CD4-positive, alpha-beta T cell (primary cell): Measurements from ENCODE around the gene MYL6. TPM values are rescaled to one million over a fixed set of nuclear protein-coding genes. Genes with fewer than 3 reads are reported as not detected.

Experiments used
- ATAC-seq: fragments of 200-7000 bp; cut with Tn5 transposase; one replicate; pipeline ENCODE4 v1.10.0; 2022; ENCODE audit warnings: mild to moderate bottlenecking; ENCODE audit not compliant: poor library complexity
- CTCF ChIA-PET: fragments of 350-600 bp; sonication (Branson Sonifier 250); formaldehyde crosslinking; loops from one replicate; lab custom pipeline; 2021; ENCODE audit warnings: antibody characterized with exemption, inconsistent platforms; lab: Charles Lee
- POLR2A ChIA-PET: fragments of 350-600 bp; sonication (Branson Sonifier 250); formaldehyde crosslinking; loops from one replicate; lab custom pipeline; 2021; ENCODE audit warnings: antibody characterized with exemption, inconsistent platforms; lab: Charles Lee
- DNase-seq, 14 experiments: peaks; one replicate each; pipeline ENCODE4 v3.0.0-alpha.2; 2013 to 2020; ENCODE audit warnings: mixed read lengths in 2 of 14
- H3K27ac ChIP-seq, 2 donors: one replicate each; pipeline versions ENCODE4 v1.5.1 to v1.7.0; 2013; ENCODE audit warnings: low read length in 2 of 2, low read depth in 1 of 2, mild to moderate bottlenecking in 1 of 2
- H3K27me3 ChIP-seq, 2 experiments: 1 replicate in 1 of 2; 2 replicates in 1 of 2; pipeline versions ENCODE4 v1.6.1 to v1.7.0; 2013; ENCODE audit warnings: low read length in 2 of 2, control low read depth in 1 of 2, mild to moderate bottlenecking in 1 of 2, moderate library complexity in 1 of 2; ENCODE audit not compliant: insufficient read depth in 2 of 2, control insufficient read depth in 1 of 2
- H3K36me3 ChIP-seq: one replicate; pipeline ENCODE4 v1.6.1; 2013; ENCODE audit warnings: low read length, control low read depth; ENCODE audit not compliant: insufficient read depth
- H3K4me1 ChIP-seq: one replicate; pipeline ENCODE4 v1.6.1; 2013; ENCODE audit warnings: low read length, control low read depth; ENCODE audit not compliant: insufficient read depth
- H3K4me3 ChIP-seq: one replicate; pipeline ENCODE4 v1.5.1; 2013; ENCODE audit warnings: mild to moderate bottlenecking, low read length, moderate library complexity
- H3K9me3 ChIP-seq, 2 experiments: 1 replicate in 1 of 2; 2 replicates in 1 of 2; pipeline versions ENCODE4 v1.6.1 to v1.7.0; 2013; ENCODE audit warnings: low read length in 2 of 2, mild to moderate bottlenecking in 2 of 2, control low read depth in 1 of 2, moderate library complexity in 1 of 2; ENCODE audit not compliant: control insufficient read depth in 1 of 2, insufficient read depth in 1 of 2
- H3K27ac Mint-ChIP-seq: one replicate; pipeline ENCODE4 v1.8.0; 2020; ENCODE audit warnings: mixed read lengths
- H3K27me3 Mint-ChIP-seq: one replicate; pipeline ENCODE4 v1.8.0; 2021; ENCODE audit warnings: mixed read lengths
- H3K36me3 Mint-ChIP-seq: one replicate; pipeline ENCODE4 v1.8.0; 2021; ENCODE audit warnings: low read depth, mixed read lengths
- H3K4me1 Mint-ChIP-seq: one replicate; pipeline ENCODE4 v1.8.0; 2021; ENCODE audit warnings: low read depth, mixed read lengths
- H3K4me3 Mint-ChIP-seq: one replicate; pipeline ENCODE4 v1.8.0; 2020; ENCODE audit warnings: mild to moderate bottlenecking, mixed read lengths
- H3K9me3 Mint-ChIP-seq: one replicate; pipeline ENCODE4 v1.8.0; 2020; ENCODE audit warnings: mixed read lengths
- CTCF ChIP-seq: fragments of 200-600 bp; IDR thresholded peaks from one replicate; pipeline ENCODE4 v1.8.0; 2022; ENCODE audit warnings: antibody characterized with exemption, mild to moderate bottlenecking
- intact Hi-C, 2 experiments: fragments of 100-400 bp; cut with DNase I in 1 of 2; cut with micrococcal nuclease in 1 of 2; formaldehyde crosslinking; loops; one replicate each; pipeline versions ENCODE4 v1.15.1 to v1.9.0; 2023 to 2025; cut with DNase I, micrococcal nuclease
- total RNA-seq, 174 experiments: library from RNA in 2 of 174; stranded (reverse) in 2 of 174; gene quantifications; one replicate each; pipeline ENCODE4 v1.2.3 and lab custom pipeline; 2021 to 2026

Gene MYL6
- total RNA-seq, 2 experiments from 2014 or later = 670 to 673 TPM

- ChIA-PET POLR2A (interaction anchor here (1.6 kb wide), 1 partner anchor 23 kb away, joined by 5 read pairs; the partner anchor contains the start of gene RNF41), CTCF (no interaction called here)
- Mint-ChIP-seq H3K9me3 (no peaks in the 10 kb centered on the region), H3K27ac (no peak overlapping the region), H3K36me3 (no peaks in the 10 kb centered on the region), H3K27me3 (no peaks in the 10 kb centered on the region), H3K4me1 (peaks cover 10% of the 10 kb centered on the region), H3K4me3 (no peak overlapping the region)
- Histone ChIP-seq H3K36me3 (no peaks in the 10 kb centered on the region), H3K27ac (no peak overlapping the region), H3K4me3 (no peak overlapping the region), H3K27me3 (no peaks in the 10 kb centered on the region), H3K9me3 (no peaks in the 10 kb centered on the region), H3K4me1 (no peaks in the 10 kb centered on the region)
- DNase-seq (no peak), ATAC-seq (no peak)
- no peak for TF ChIP-seq CTCF
- intact Hi-C loops = no loop called here
Observed at GRCh38 chr12:56198836-56199235, 40.7 kb downstream of the MYL6 start.

- DNase-seq (no peak), ATAC-seq (no peak)
- Histone ChIP-seq H3K4me1 (no peaks in the 10 kb centered on the region), H3K27ac (no peak overlapping the region), H3K27me3 (no peaks in the 10 kb centered on the region), H3K36me3 (peaks cover 30% of the 10 kb centered on the region), H3K4me3 (no peak overlapping the region), H3K9me3 (no peaks in the 10 kb centered on the region)
- ChIA-PET POLR2A (interaction anchor here (0.6 to 1.5 kb wide), 3 partner anchors 19 to 84 kb away, joined by 3 to 5 read pairs (median 5); partner anchors contain the start of genes RNF41 and ZC3H10), CTCF (interaction anchor here (1.2 kb wide), 1 partner anchor 13 kb away, joined by 5 read pairs; the partner anchor contains the start of gene SMARCC2)
- Mint-ChIP-seq H3K4me1 (peaks cover 10% of the 10 kb centered on the region), H3K36me3 (peaks cover 32% of the 10 kb centered on the region), H3K9me3 (no peaks in the 10 kb centered on the region), H3K27ac (peak overlapping the region; percentile 11), H3K27me3 (no peaks in the 10 kb centered on the region), H3K4me3 (no peak overlapping the region)
- intact Hi-C loops = no loop called here
- TF ChIP-seq CTCF = no peak
Observed at GRCh38 chr12:56202366-56202765, 44.2 kb downstream of the MYL6 start.

GRCh38 chr12:56202838-56203237, 44.7 kb downstream of the MYL6 start:
- H3K27ac ChIP-seq = no peak overlapping the region
- no peak for ATAC-seq

More at GRCh38 chr12:56202838-56203237, 44.7 kb downstream of the MYL6 start:
- intact Hi-C loops = no loop called here
- Histone ChIP-seq H3K9me3 (no peaks in the 10 kb centered on the region), H3K4me1 (no peaks in the 10 kb centered on the region), H3K27me3 (no peaks in the 10 kb centered on the region), H3K36me3 (peaks cover 34% of the 10 kb centered on the region), H3K4me3 (no peak overlapping the region)
- Mint-ChIP-seq H3K4me1 (peaks cover 10% of the 10 kb centered on the region), H3K36me3 (peaks cover 37% of the 10 kb centered on the region), H3K27me3 (no peaks in the 10 kb centered on the region), H3K9me3 (no peaks in the 10 kb centered on the region), H3K4me3 (no peak overlapping the region), H3K27ac (peak overlapping the region; percentile 11)
- POLR2A ChIA-PET = interaction anchor here (1.3 kb wide), 1 partner anchor 85 kb away, joined by 3 read pairs; the partner anchor contains the start of gene ZC3H10
- CTCF ChIA-PET = interaction anchor here (1.2 kb wide), 1 partner anchor 13 kb away, joined by 5 read pairs; the partner anchor contains the start of gene SMARCC2
- DNase-seq = no peak
- TF ChIP-seq CTCF = no peak
